Liver (tissue), 9 donors: Measurements from ENCODE around the gene JAKMIP1. TPM values are rescaled to one million over a fixed set of nuclear protein-coding genes. Genes with fewer than 3 reads are reported as not detected.
A peak's percentile ranks its signal among the peaks of the same experiment; 100 is the strongest.

ENCODE experiments used
- DNase-seq: peaks from one replicate; pipeline ENCODE4 v3.0.0-alpha.2; 2017; ENCODE audit warnings: low spot score
- H3K27ac ChIP-seq, 2 donors: one replicate each; pipeline ENCODE4 v1.7.0; 2013; ENCODE audit warnings: inconsistent platforms in 2 of 2, low read length in 2 of 2, control low read depth in 1 of 2, low read depth in 1 of 2, mild to moderate bottlenecking in 1 of 2
- H3K27me3 ChIP-seq, 4 donors: one replicate each; pipeline versions ENCODE4 v1.6.1 to v1.7.0; 2013; ENCODE audit warnings: low read length in 3 of 4, inconsistent platforms in 1 of 4, mild to moderate bottlenecking in 1 of 4, moderate library complexity in 1 of 4; ENCODE audit not compliant: control insufficient read depth in 4 of 4, insufficient read depth in 4 of 4
- H3K36me3 ChIP-seq, 4 donors: one replicate each; pipeline versions ENCODE4 v1.6.1 to v1.7.0; 2013; ENCODE audit warnings: low read length in 3 of 4, mild to moderate bottlenecking in 3 of 4, low read depth in 1 of 4, moderate library complexity in 1 of 4; ENCODE audit not compliant: control insufficient read depth in 4 of 4, insufficient read depth in 3 of 4
- H3K4me1 ChIP-seq, 4 donors: one replicate each; pipeline versions ENCODE4 v1.6.1 to v1.7.0; 2013; ENCODE audit warnings: low read length in 3 of 4, mild to moderate bottlenecking in 3 of 4, moderate library complexity in 1 of 4; ENCODE audit not compliant: control insufficient read depth in 4 of 4, insufficient read depth in 4 of 4
- H3K4me3 ChIP-seq, 3 donors: one replicate each; pipeline versions ENCODE4 v1.6.1 to v1.7.0; 2013; ENCODE audit warnings: low read length in 3 of 3, control low read depth in 1 of 3, low read depth in 1 of 3, mild to moderate bottlenecking in 1 of 3
- H3K9ac ChIP-seq, 2 donors: one replicate each; pipeline ENCODE4 v1.7.0; 2013; ENCODE audit warnings: low read length in 2 of 2, mild to moderate bottlenecking in 2 of 2, moderate library complexity in 2 of 2, control low read depth in 1 of 2, low read depth in 1 of 2
- H3K9me3 ChIP-seq, 4 donors: one replicate each; pipeline versions ENCODE4 v1.6.1 to v1.7.0; 2013; ENCODE audit warnings: low read length in 3 of 4; ENCODE audit not compliant: control insufficient read depth in 4 of 4
- EGR1 ChIP-seq, 2 donors: IDR thresholded peaks; 2 replicates each; pipeline ENCODE4 v1.6.1; 2016 to 2018; ENCODE audit warnings: antibody characterized with exemption in 2 of 2, low read depth in 2 of 2
- FOXA1 ChIP-seq: IDR thresholded peaks from 2 replicates; pipeline ENCODE4 v1.6.1; 2016; ENCODE audit warnings: antibody characterized with exemption
- FOXA2 ChIP-seq: IDR thresholded peaks from 2 replicates; pipeline ENCODE4 v1.6.1; 2016; ENCODE audit warnings: antibody characterized with exemption
- GABPA ChIP-seq, 2 donors: IDR thresholded peaks in 1 of 2; conservative IDR thresholded peaks in 1 of 2; 2 replicates each; pipeline ENCODE4 v1.6.1; 2016; ENCODE audit warnings: antibody characterized with exemption in 2 of 2, mild to moderate bottlenecking in 1 of 2, moderate library complexity in 1 of 2
- HNF4A ChIP-seq, 2 donors: conservative IDR thresholded peaks; 2 replicates each; pipeline ENCODE4 v1.6.1; 2016; ENCODE audit warnings: antibody characterized with exemption in 2 of 2, mild to moderate bottlenecking in 2 of 2
- HNF4G ChIP-seq: IDR thresholded peaks from 2 replicates; pipeline ENCODE4 v1.6.1; 2016; ENCODE audit warnings: antibody characterized with exemption
- JUND ChIP-seq, 2 donors: IDR thresholded peaks; 2 replicates each; pipeline ENCODE4 v1.6.1; 2016; ENCODE audit warnings: antibody characterized with exemption in 2 of 2
- NR2F2 ChIP-seq: IDR thresholded peaks from 2 replicates; pipeline ENCODE4 v1.6.1; 2016; ENCODE audit warnings: antibody characterized with exemption
- RAD21 ChIP-seq, 2 donors: IDR thresholded peaks; 2 replicates each; pipeline ENCODE4 v1.6.1; 2016; ENCODE audit warnings: antibody characterized with exemption in 2 of 2, mild to moderate bottlenecking in 2 of 2
- RXRA ChIP-seq, 2 donors: IDR thresholded peaks; 2 replicates each; pipeline ENCODE4 v1.6.1; 2017 to 2018; ENCODE audit warnings: antibody characterized with exemption in 2 of 2, mild to moderate bottlenecking in 1 of 2
- SP1 ChIP-seq: IDR thresholded peaks from 2 replicates; pipeline ENCODE4 v1.6.1; 2018; ENCODE audit warnings: antibody characterized with exemption, mild to moderate bottlenecking
- TAF1 ChIP-seq: conservative IDR thresholded peaks from 2 replicates; pipeline ENCODE4 v1.6.1; 2016; ENCODE audit warnings: antibody characterized with exemption, mild to moderate bottlenecking
- YY1 ChIP-seq: IDR thresholded peaks from 2 replicates; pipeline ENCODE4 v1.6.1; 2016; ENCODE audit warnings: antibody characterized with exemption, mild to moderate bottlenecking
- WGBS: extraction: QIAGEN DNeasy Blood & Tissue Kit; methylation state at CpG from one replicate; pipeline ENCODE4 v1.1.7; 2013; 5-methylcytosine and 5-hydroxymethylcytosine counted together
- polyA plus RNA-seq, 2 donors: library from polyadenylated mRNA; stranded (reverse) in 1 of 2; unstranded in 1 of 2; fragments of 200-250 nt in 1 of 2; fragments of >200 nt in 1 of 2; fragmentation: Nextera tagmentation in 1 of 2; extraction: Ambion mirVana in 1 of 2; gene quantifications; one replicate each; pipeline versions ENCODE4 v1.2.1 to v1.2.3, GENCODE V29; 2013 to 2015
- total RNA-seq, 2 donors: library from RNA; depleted of rRNA; stranded (reverse); fragments of >200 nt; gene quantifications; one replicate each; pipeline ENCODE4 v1.2.3, GENCODE V29; 2014
- TF ChIP-seq, protein P1 (sequence below): IDR thresholded peaks from 2 replicates; pipeline ENCODE4 v1.6.1; 2016; ENCODE audit warnings: antibody characterized with exemption, mild to moderate bottlenecking
- TF ChIP-seq, protein P2 (sequence below): IDR thresholded peaks from 2 replicates; pipeline ENCODE4 v1.6.1; 2016; ENCODE audit warnings: antibody characterized with exemption
- TF ChIP-seq, protein P3 (sequence below): IDR thresholded peaks from 2 replicates; pipeline ENCODE4 v1.6.1; 2016; ENCODE audit warnings: antibody characterized with exemption
- TF ChIP-seq, protein P4 (sequence below): IDR thresholded peaks from 2 replicates; pipeline ENCODE4 v1.6.1; 2016; ENCODE audit warnings: antibody characterized with exemption
- TF ChIP-seq, protein P5 (sequence below): fragments of 150-350 bp; IDR thresholded peaks from 2 replicates; pipeline ENCODE4 v1.5.1; 2017; ENCODE audit warnings: improper control_type of control experiment, low read depth, low read length; ENCODE audit not compliant: missing input control
- donor health status: healthy.
- donor health status: healthy.
- donor health status: healthy.
- donor health status: healthy.
- donor health status: healthy.

JAKMIP1 gene
- total and polyA plus RNA-seq, 4 donors: 0.08 to 0.50 TPM; not detected in 2

DNA sequence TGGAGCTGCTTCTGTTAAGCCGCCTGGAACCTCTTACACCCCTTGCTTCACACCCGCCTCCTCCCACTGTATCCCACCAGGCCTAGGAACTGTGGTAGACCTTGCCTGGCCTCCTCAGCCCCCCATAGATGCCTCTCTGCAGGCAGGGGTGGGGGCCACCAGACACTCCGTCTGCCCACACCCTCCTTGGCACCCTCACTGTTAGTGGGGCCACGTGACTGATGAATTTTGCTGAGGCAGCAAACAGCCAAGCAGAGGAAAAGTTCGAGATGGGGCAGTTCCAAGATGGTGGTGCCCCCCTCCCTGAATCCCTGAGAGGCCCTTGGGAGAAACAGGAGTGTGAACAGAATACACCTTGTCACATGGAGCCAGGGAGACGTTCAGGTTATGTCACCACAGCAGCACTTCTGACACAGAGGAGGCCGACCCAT lies 141.0 kb downstream of the JAKMIP1 start:
- no peak for TF ChIP-seq TAF1
- TF ChIP-seq HNF4A (conservative IDR thresholded peaks at IDR 0.05): no peak
- TF ChIP-seq, protein P1, sequence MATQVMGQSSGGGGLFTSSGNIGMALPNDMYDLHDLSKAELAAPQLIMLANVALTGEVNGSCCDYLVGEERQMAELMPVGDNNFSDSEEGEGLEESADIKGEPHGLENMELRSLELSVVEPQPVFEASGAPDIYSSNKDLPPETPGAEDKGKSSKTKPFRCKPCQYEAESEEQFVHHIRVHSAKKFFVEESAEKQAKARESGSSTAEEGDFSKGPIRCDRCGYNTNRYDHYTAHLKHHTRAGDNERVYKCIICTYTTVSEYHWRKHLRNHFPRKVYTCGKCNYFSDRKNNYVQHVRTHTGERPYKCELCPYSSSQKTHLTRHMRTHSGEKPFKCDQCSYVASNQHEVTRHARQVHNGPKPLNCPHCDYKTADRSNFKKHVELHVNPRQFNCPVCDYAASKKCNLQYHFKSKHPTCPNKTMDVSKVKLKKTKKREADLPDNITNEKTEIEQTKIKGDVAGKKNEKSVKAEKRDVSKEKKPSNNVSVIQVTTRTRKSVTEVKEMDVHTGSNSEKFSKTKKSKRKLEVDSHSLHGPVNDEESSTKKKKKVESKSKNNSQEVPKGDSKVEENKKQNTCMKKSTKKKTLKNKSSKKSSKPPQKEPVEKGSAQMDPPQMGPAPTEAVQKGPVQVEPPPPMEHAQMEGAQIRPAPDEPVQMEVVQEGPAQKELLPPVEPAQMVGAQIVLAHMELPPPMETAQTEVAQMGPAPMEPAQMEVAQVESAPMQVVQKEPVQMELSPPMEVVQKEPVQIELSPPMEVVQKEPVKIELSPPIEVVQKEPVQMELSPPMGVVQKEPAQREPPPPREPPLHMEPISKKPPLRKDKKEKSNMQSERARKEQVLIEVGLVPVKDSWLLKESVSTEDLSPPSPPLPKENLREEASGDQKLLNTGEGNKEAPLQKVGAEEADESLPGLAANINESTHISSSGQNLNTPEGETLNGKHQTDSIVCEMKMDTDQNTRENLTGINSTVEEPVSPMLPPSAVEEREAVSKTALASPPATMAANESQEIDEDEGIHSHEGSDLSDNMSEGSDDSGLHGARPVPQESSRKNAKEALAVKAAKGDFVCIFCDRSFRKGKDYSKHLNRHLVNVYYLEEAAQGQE: no peak
- TF ChIP-seq, protein P2, sequence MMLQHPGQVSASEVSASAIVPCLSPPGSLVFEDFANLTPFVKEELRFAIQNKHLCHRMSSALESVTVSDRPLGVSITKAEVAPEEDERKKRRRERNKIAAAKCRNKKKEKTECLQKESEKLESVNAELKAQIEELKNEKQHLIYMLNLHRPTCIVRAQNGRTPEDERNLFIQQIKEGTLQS: no peak
- TF ChIP-seq HNF4G: no peak
- TF ChIP-seq, protein P3, sequence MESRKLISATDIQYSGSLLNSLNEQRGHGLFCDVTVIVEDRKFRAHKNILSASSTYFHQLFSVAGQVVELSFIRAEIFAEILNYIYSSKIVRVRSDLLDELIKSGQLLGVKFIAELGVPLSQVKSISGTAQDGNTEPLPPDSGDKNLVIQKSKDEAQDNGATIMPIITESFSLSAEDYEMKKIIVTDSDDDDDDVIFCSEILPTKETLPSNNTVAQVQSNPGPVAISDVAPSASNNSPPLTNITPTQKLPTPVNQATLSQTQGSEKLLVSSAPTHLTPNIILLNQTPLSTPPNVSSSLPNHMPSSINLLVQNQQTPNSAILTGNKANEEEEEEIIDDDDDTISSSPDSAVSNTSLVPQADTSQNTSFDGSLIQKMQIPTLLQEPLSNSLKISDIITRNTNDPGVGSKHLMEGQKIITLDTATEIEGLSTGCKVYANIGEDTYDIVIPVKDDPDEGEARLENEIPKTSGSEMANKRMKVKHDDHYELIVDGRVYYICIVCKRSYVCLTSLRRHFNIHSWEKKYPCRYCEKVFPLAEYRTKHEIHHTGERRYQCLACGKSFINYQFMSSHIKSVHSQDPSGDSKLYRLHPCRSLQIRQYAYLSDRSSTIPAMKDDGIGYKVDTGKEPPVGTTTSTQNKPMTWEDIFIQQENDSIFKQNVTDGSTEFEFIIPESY: no peak
- TF ChIP-seq, protein P4, sequence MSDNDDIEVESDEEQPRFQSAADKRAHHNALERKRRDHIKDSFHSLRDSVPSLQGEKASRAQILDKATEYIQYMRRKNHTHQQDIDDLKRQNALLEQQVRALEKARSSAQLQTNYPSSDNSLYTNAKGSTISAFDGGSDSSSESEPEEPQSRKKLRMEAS: no peak
- TF ChIP-seq NR2F2: no peak
- TF ChIP-seq, protein P5, sequence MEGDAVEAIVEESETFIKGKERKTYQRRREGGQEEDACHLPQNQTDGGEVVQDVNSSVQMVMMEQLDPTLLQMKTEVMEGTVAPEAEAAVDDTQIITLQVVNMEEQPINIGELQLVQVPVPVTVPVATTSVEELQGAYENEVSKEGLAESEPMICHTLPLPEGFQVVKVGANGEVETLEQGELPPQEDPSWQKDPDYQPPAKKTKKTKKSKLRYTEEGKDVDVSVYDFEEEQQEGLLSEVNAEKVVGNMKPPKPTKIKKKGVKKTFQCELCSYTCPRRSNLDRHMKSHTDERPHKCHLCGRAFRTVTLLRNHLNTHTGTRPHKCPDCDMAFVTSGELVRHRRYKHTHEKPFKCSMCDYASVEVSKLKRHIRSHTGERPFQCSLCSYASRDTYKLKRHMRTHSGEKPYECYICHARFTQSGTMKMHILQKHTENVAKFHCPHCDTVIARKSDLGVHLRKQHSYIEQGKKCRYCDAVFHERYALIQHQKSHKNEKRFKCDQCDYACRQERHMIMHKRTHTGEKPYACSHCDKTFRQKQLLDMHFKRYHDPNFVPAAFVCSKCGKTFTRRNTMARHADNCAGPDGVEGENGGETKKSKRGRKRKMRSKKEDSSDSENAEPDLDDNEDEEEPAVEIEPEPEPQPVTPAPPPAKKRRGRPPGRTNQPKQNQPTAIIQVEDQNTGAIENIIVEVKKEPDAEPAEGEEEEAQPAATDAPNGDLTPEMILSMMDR: no peak
- TF ChIP-seq SP1: no peak
- TF ChIP-seq YY1: no peak
- no peak for TF ChIP-seq FOXA1
- no peak for TF ChIP-seq FOXA2
- TF ChIP-seq JUND (IDR thresholded peaks at IDR 0.05): no peak
- TF ChIP-seq EGR1 (IDR thresholded peaks at IDR 0.05; ENCODE audit: low read depth in 2 of 2): no peak
- TF ChIP-seq RXRA (IDR thresholded peaks at IDR 0.05): no peak
- TF ChIP-seq GABPA (IDR thresholded peaks at IDR 0.05 in 1 of 2, conservative IDR thresholded peaks at IDR 0.05 in 1 of 2): no peak
- no peak for TF ChIP-seq RAD21 (IDR thresholded peaks at IDR 0.05)
- Histone ChIP-seq H3K36me3 (no peaks in the 10 kb centered on the region), H3K4me3 (peak overlapping the region in 2 of 3 donors; percentile 12 to 15), H3K9me3 (peaks cover 17 to 33% (median 25%) of the 10 kb centered on the region in 4 donors), H3K9ac (no peak overlapping the region), H3K27me3 (no peaks in the 10 kb centered on the region), H3K27ac (no peak overlapping the region), H3K4me1 (no peaks in the 10 kb centered on the region)
- 92% methylated on average over 7 of the region's 7 CpGs for WGBS
- no peak for DNase-seq
